Skeletal muscle cell (primary cell): ENCODE data around the gene BARHL1.

Source experiments
- DNase-seq: peaks from one replicate; pipeline ENCODE4 v3.0.0-alpha.2; 2010; ENCODE audit warnings: low read depth
- H3K4me3 ChIP-seq: 2 replicates; pipeline ENCODE4 v1.5.1; 2011; ENCODE audit warnings: low read depth, mild to moderate bottlenecking, control low read depth, low read length, moderate library complexity

Gene BARHL1

DNA sequence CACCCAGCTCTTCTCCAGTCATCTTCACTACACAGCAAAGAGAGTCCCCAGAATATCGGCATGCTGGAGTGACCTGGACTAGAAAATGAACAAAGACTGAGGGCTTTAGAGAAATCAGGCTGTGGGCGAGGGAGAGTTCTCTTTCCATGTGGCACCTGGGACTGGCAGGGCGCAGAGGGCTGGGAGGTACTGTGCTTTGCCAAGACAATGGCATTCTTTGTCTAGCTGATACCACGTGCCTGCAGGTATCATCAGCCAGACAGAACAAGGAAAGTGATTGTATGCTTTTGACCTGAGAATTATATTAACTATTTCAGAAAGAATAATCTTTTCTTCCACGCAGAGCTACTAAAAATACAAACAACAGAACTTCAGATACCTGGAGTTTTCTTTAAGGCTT, 56.9 kb downstream of the BARHL1 start:
- H3K4me3 ChIP-seq: no peak overlapping the region
- DNase-seq: no peak
